WTC11 (cell line): Measurements from ENCODE around the gene RNASET2.

Experiments used
- ESRRA ChIP-seq: sonication (generic); formaldehyde crosslinking; IDR thresholded peaks from 2 replicates; pipeline ENCODE4 v1.8.1; 2022; ENCODE audit warnings: mild to moderate bottlenecking, missing genetic modification reagents, borderline replicate concordance
- NR3C1 ChIP-seq: sonication (generic); formaldehyde crosslinking; conservative IDR thresholded peaks from 2 replicates; pipeline ENCODE4 v1.8.1; 2023; ENCODE audit warnings: low read depth, mild to moderate bottlenecking, missing genetic modification reagents
- SP1 ChIP-seq: sonication (generic); formaldehyde crosslinking; conservative IDR thresholded peaks from 2 replicates; pipeline ENCODE4 v1.8.1; 2022; ENCODE audit warnings: missing genetic modification reagents
- ZNF121 ChIP-seq: sonication (generic); formaldehyde crosslinking; IDR thresholded peaks from 2 replicates; pipeline ENCODE4 v1.8.0; 2023; ENCODE audit warnings: missing genetic modification reagents
- ZNF232 ChIP-seq: sonication (generic); formaldehyde crosslinking; IDR thresholded peaks from 2 replicates; pipeline ENCODE4 v1.8.0; 2022; ENCODE audit warnings: mild to moderate bottlenecking, missing genetic modification reagents
- ZNF532 ChIP-seq: fragments of 250-450 bp; sonication (Bioruptor Pico); IDR thresholded peaks from 2 replicates; pipeline ENCODE4 v1.9.0; 2021; ENCODE audit warnings: mild to moderate bottlenecking, borderline replicate concordance
- TF ChIP-seq, protein P1 (sequence below): fragments of 200-600 bp; IDR thresholded peaks from 2 replicates; pipeline ENCODE4 v1.8.0; 2022; ENCODE audit warnings: antibody characterized with exemption
- TF ChIP-seq, protein P2 (sequence below): sonication (generic); formaldehyde crosslinking; IDR thresholded peaks from 2 replicates; pipeline ENCODE4 v1.8.0; 2022; ENCODE audit warnings: mild to moderate bottlenecking, missing genetic modification reagents
- TF ChIP-seq, protein P3 (sequence below): sonication (generic); formaldehyde crosslinking; IDR thresholded peaks from 2 replicates; pipeline ENCODE4 v1.8.1; 2022; ENCODE audit warnings: missing genetic modification reagents, borderline replicate concordance
- TF ChIP-seq, protein P4 (sequence below): sonication (generic); formaldehyde crosslinking; IDR thresholded peaks from 2 replicates; pipeline ENCODE4 v1.8.0; 2022; ENCODE audit warnings: mild to moderate bottlenecking, missing genetic modification reagents
- TF ChIP-seq, protein P5 (sequence below): sonication (generic); formaldehyde crosslinking; IDR thresholded peaks from 2 replicates; pipeline ENCODE4 v1.8.1; 2022; ENCODE audit warnings: mild to moderate bottlenecking, missing genetic modification reagents, moderate library complexity, borderline replicate concordance

DNA sequence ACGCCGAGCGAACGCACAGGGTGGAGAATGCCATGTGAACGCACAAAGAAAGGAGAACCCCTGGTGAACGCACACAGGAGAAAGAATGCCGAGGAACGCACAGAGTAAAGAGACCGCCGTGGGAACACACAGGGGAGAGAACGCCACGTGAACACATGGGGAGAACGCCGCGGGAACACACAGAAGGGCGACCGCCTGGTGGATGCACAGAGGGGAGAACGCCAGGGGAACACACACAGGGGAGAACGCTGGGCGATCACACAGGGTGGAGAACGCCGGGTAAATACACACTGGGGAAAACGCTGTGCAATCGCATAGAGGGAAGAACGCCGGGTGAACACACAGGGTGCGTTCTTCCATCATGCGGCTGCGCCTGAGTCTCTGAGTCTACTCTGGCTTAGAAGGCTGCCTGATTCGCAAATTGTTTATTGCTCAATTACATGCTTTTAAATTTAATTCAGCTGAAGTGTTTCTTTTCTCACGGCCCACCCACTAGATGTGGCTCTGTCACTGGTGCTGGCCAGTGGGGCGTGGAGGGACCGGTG is 54.1 kb downstream of the RNASET2 start:
- TF ChIP-seq, protein P1, sequence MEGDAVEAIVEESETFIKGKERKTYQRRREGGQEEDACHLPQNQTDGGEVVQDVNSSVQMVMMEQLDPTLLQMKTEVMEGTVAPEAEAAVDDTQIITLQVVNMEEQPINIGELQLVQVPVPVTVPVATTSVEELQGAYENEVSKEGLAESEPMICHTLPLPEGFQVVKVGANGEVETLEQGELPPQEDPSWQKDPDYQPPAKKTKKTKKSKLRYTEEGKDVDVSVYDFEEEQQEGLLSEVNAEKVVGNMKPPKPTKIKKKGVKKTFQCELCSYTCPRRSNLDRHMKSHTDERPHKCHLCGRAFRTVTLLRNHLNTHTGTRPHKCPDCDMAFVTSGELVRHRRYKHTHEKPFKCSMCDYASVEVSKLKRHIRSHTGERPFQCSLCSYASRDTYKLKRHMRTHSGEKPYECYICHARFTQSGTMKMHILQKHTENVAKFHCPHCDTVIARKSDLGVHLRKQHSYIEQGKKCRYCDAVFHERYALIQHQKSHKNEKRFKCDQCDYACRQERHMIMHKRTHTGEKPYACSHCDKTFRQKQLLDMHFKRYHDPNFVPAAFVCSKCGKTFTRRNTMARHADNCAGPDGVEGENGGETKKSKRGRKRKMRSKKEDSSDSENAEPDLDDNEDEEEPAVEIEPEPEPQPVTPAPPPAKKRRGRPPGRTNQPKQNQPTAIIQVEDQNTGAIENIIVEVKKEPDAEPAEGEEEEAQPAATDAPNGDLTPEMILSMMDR = no peak
- TF ChIP-seq, protein P2, sequence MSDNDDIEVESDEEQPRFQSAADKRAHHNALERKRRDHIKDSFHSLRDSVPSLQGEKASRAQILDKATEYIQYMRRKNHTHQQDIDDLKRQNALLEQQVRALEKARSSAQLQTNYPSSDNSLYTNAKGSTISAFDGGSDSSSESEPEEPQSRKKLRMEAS (CRISPR knock-in tag) = no peak
- no peak for TF ChIP-seq ZNF532 (CRISPR knock-in tag)
- TF ChIP-seq, protein P3, sequence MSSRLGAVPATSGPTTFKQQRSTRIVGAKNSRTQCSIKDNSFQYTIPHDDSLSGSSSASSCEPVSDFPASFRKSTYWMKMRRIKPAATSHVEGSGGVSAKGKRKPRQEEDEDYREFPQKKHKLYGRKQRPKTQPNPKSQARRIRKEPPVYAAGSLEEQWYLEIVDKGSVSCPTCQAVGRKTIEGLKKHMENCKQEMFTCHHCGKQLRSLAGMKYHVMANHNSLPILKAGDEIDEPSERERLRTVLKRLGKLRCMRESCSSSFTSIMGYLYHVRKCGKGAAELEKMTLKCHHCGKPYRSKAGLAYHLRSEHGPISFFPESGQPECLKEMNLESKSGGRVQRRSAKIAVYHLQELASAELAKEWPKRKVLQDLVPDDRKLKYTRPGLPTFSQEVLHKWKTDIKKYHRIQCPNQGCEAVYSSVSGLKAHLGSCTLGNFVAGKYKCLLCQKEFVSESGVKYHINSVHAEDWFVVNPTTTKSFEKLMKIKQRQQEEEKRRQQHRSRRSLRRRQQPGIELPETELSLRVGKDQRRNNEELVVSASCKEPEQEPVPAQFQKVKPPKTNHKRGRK (CRISPR knock-in tag) = no peak
- TF ChIP-seq ESRRA (CRISPR knock-in tag) = no peak
- no peak for TF ChIP-seq ZNF232
- TF ChIP-seq NR3C1 (CRISPR knock-in tag) = no peak
- no peak for TF ChIP-seq SP1 (CRISPR knock-in tag)
- no peak for TF ChIP-seq ZNF121 (CRISPR knock-in tag)
- TF ChIP-seq, protein P4, sequence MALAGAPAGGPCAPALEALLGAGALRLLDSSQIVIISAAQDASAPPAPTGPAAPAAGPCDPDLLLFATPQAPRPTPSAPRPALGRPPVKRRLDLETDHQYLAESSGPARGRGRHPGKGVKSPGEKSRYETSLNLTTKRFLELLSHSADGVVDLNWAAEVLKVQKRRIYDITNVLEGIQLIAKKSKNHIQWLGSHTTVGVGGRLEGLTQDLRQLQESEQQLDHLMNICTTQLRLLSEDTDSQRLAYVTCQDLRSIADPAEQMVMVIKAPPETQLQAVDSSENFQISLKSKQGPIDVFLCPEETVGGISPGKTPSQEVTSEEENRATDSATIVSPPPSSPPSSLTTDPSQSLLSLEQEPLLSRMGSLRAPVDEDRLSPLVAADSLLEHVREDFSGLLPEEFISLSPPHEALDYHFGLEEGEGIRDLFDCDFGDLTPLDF (CRISPR knock-in tag) = no peak
- TF ChIP-seq, protein P5, sequence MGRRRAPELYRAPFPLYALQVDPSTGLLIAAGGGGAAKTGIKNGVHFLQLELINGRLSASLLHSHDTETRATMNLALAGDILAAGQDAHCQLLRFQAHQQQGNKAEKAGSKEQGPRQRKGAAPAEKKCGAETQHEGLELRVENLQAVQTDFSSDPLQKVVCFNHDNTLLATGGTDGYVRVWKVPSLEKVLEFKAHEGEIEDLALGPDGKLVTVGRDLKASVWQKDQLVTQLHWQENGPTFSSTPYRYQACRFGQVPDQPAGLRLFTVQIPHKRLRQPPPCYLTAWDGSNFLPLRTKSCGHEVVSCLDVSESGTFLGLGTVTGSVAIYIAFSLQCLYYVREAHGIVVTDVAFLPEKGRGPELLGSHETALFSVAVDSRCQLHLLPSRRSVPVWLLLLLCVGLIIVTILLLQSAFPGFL (CRISPR knock-in tag) = no peak
